Common myeloid progenitor, CD34-positive (primary cell): Measurements from ENCODE around the gene ZBED4.

ENCODE experiments used
- CTCF ChIA-PET: fragments of 350-600 bp; sonication (Branson Sonifier 250); formaldehyde crosslinking; loops from one replicate; lab custom pipeline; 2021; ENCODE audit warnings: antibody characterized with exemption; lab: Charles Lee
- POLR2A ChIA-PET: fragments of 350-600 bp; sonication (Branson Sonifier 250); formaldehyde crosslinking; loops from one replicate; lab custom pipeline; 2021; ENCODE audit warnings: antibody characterized with exemption; lab: Charles Lee
- DNase-seq, 3 donors: peaks; one replicate each; pipeline versions ENCODE4 v3.0.0 to v3.0.0-alpha.2; 2013
- H3K27ac ChIP-seq, 2 experiments: 1 replicate in 1 of 2; 2 replicates in 1 of 2; pipeline ENCODE4 v1.7.0; 2013; ENCODE audit warnings: inconsistent platforms in 2 of 2, low read length in 2 of 2, mild to moderate bottlenecking in 2 of 2, low read depth in 1 of 2, moderate library complexity in 1 of 2; ENCODE audit not compliant: severe bottlenecking in 2 of 2, insufficient read depth in 1 of 2, poor library complexity in 1 of 2
- H3K27me3 ChIP-seq, 5 experiments: replicated peaks in 2 of 5; 1 replicate in 3 of 5; 2 replicates in 2 of 5; pipeline versions ENCODE4 v1.6.1 to v1.7.0; 2013; ENCODE audit warnings: low read length in 4 of 5, mild to moderate bottlenecking in 2 of 5, moderate library complexity in 2 of 5, inconsistent platforms in 1 of 5; ENCODE audit not compliant: insufficient read depth in 5 of 5, control insufficient read depth in 4 of 5
- H3K36me3 ChIP-seq, 4 experiments: 1 replicate in 2 of 4; 2 replicates in 2 of 4; pipeline versions ENCODE4 v1.6.1 to v1.7.0; 2013; ENCODE audit warnings: low read length in 3 of 4, control low read depth in 1 of 4, mild to moderate bottlenecking in 1 of 4; ENCODE audit not compliant: control insufficient read depth in 4 of 4, insufficient read depth in 4 of 4
- H3K4me1 ChIP-seq, 4 experiments: 1 replicate in 3 of 4; 2 replicates in 1 of 4; pipeline versions ENCODE4 v1.6.1 to v1.7.1; 2013; ENCODE audit warnings: low read length in 3 of 4, mild to moderate bottlenecking in 3 of 4, control low read depth in 1 of 4, inconsistent platforms in 1 of 4, moderate library complexity in 1 of 4; ENCODE audit not compliant: control insufficient read depth in 4 of 4, insufficient read depth in 4 of 4; ENCODE audit errors: control extremely low read depth in 1 of 4
- H3K4me3 ChIP-seq, 7 experiments: 1 replicate in 4 of 7; 2 replicates in 3 of 7; pipeline versions ENCODE4 v1.5.1 to v1.7.0; 2013; ENCODE audit warnings: mild to moderate bottlenecking in 7 of 7, low read length in 6 of 7, moderate library complexity in 6 of 7, inconsistent platforms in 2 of 7, low read depth in 2 of 7, control low read depth in 1 of 7; ENCODE audit not compliant: insufficient read depth in 4 of 7, control insufficient read depth in 1 of 7; ENCODE audit errors: extremely low read depth in 1 of 7
- H3K9me3 ChIP-seq, 5 experiments: 1 replicate in 4 of 5; 2 replicates in 1 of 5; pipeline versions ENCODE4 v1.6.1 to v1.7.1; 2013; ENCODE audit warnings: low read length in 4 of 5, mild to moderate bottlenecking in 2 of 5, inconsistent platforms in 1 of 5, low read depth in 1 of 5, moderate library complexity in 1 of 5; ENCODE audit not compliant: control insufficient read depth in 4 of 5, insufficient read depth in 2 of 5; ENCODE audit errors: control extremely low read depth in 1 of 5
- WGBS: methylation state at CpG from one replicate; pipeline ENCODE4 v1.1.5; 2013; ENCODE audit not compliant: insufficient coverage; 5-methylcytosine and 5-hydroxymethylcytosine counted together

The ZBED4 gene

DNA sequence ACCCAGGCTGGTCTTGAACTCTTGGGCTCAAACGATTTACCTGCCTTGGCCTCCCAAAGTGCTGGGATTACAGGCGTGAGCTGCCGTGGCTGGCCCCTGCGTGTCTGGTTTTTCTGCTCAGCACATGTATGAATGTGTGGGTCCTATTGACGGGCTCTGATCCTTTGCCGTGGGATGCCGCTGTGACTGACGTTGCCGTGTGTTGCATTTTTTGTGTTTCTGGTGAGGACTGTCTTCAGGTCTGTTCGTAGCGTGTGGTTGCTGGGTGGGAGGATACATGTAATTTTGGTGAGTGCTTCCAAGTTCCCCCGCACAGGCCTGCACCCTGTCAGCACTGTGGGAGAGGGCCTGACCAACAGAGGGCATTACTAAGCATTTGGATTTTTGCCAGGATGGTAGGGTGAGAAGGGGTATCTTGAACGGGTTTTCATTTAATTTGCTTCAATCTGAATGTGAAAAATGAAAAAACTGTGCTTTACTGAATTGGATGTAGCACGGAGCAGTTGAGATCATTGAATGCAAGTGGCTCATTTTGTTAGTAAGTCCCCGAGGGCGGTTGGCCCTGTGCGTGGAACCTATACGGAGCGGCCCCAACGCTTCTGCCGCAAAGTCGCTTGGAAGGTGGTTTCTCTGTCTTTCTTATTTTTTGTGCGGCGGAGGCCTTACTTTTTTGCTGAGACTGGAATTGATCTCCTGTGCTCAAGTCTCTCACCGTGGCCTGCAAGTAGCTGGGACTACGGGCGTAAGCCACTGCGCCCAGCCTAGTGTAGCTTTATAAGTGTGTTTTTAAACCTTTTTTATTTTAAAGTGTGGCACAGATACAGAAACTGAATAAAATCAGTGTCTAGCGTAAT, 8.2 kb downstream of the ZBED4 start:
- Histone ChIP-seq H3K4me1 (peaks cover 0 to 38% (median 17%) of the 10 kb centered on the region in 4 experiments), H3K9me3 (peaks cover 0 to 15% (median 9%) of the 10 kb centered on the region in 5 experiments), H3K27ac (peak overlapping the region in 1 of 2 experiments; percentile 49), H3K27me3 (no peaks in the 10 kb centered on the region), H3K36me3 (peaks cover 0 to 23% (median 12%) of the 10 kb centered on the region in 4 experiments), H3K4me3 (peak overlapping the region in 1 of 7 experiments; percentile 15)
- ChIA-PET POLR2A (interaction anchor here (0.5 to 0.7 kb wide), 2 partner anchors 9 to 31 kb away, joined by 3 to 5 read pairs; no protein-coding TSS in a partner anchor), CTCF (interaction anchor here (1.3 kb wide), 1 partner anchor 39 kb away, joined by 5 read pairs; no protein-coding TSS in a partner anchor)
- DNase-seq = peak; percentile 65 to 78 (median 70)
- 82% methylated on average over 24 of the region's 29 CpGs for WGBS

DNA sequence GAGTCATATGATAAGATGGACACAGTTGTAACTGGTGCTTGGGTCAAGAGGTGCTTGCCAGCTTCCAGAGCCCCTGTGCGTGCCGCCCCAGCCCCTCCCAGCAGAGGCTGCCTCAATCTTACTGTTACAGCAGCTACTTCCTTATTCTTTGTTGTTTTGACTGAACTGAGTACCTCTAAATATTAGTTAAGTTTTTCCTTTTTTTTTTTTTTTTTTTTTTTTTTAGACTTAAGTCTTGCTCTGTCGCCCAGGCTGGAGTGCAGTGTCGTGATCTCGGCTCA, 8.8 kb downstream of the ZBED4 start:
- Histone ChIP-seq H3K9me3 (peaks cover 0 to 20% (median 14%) of the 10 kb centered on the region in 5 experiments), H3K4me3 (peak overlapping the region in 1 of 7 experiments; percentile 15), H3K4me1 (peaks cover 0 to 34% (median 16%) of the 10 kb centered on the region in 4 experiments), H3K27me3 (no peaks in the 10 kb centered on the region), H3K36me3 (peaks cover 0 to 23% (median 11%) of the 10 kb centered on the region in 4 experiments), H3K27ac (peak overlapping the region in 1 of 2 experiments; percentile 49)
- POLR2A ChIA-PET = interaction anchor here (0.5 to 0.7 kb wide), 2 partner anchors 8 to 31 kb away, joined by 3 to 5 read pairs; no protein-coding TSS in a partner anchor
- CTCF ChIA-PET = interaction anchor here (1.3 kb wide), 1 partner anchor 40 kb away, joined by 5 read pairs; no protein-coding TSS in a partner anchor
- WGBS = 30% methylated on average over 3 of the region's 5 CpGs
- DNase-seq = peak in 1 of 3 donors; percentile 46

DNA sequence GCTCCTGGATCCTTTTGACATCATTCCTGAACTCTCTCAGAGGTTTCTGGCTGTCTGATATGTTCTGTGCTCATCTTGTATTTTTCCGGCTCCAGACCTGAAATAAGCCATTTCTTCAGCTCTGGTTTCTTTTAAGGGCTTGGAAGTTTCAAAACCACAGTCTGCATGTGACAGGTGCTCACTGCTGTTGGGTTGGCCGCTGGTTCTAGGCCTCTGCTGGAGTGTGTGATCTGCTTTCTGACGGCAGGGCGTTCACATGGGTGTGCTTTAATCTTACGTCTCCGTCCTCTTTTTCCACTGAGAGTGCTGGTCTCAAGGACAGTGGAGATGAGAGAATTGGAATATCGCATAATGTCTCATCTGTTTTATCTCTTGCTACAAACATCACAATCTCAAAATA, 10.3 kb downstream of the ZBED4 start:
- CTCF ChIA-PET = no interaction called here

DNA sequence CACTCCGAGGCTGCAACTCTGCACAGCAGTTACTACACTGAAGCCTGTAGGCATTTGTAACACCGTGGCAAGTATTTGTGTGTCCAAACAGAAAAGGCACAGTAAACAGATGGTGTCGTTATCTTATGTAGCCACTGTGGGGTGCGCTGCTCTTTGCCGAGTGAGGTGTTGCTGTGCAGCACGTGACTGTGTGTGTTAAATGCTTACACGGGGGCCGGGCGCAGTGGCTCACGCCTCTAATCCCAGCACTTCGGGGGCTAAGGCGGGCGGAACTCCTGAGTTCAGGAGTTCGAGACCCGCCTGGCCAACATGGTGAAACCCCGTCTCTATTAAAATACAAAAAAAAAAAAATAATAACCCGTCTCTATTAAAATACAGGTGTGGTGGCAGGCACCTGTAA, 11.5 kb downstream of the ZBED4 start:
- WGBS = 97% methylated on average over 13 of the region's 17 CpGs
- Histone ChIP-seq H3K27me3 (no peaks in the 10 kb centered on the region), H3K4me3 (no peak overlapping the region), H3K27ac (no peak overlapping the region), H3K9me3 (peaks cover 3 to 41% (median 21%) of the 10 kb centered on the region in 5 experiments), H3K36me3 (peaks cover 3 to 27% (median 14%) of the 10 kb centered on the region in 4 experiments), H3K4me1 (peaks cover 0 to 24% (median 16%) of the 10 kb centered on the region in 4 experiments)
- CTCF ChIA-PET = no interaction called here
- DNase-seq = no peak
- POLR2A ChIA-PET = no interaction called here

More for the DNA sequence above, 10.3 kb downstream of the ZBED4 start:
- 59% methylated on average over 2 of the region's 7 CpGs for WGBS
- Histone ChIP-seq H3K27me3 (no peaks in the 10 kb centered on the region), H3K9me3 (peaks cover 0 to 29% (median 14%) of the 10 kb centered on the region in 5 experiments), H3K36me3 (peaks cover 3 to 24% (median 13%) of the 10 kb centered on the region in 4 experiments), H3K4me1 (peaks cover 0 to 29% (median 16%) of the 10 kb centered on the region in 4 experiments), H3K4me3 (no peak overlapping the region), H3K27ac (no peak overlapping the region)
- DNase-seq = no peak
- POLR2A ChIA-PET = interaction anchor here (1.0 kb wide), 1 partner anchor 25 kb away, joined by 3 read pairs; no protein-coding TSS in a partner anchor

DNA sequence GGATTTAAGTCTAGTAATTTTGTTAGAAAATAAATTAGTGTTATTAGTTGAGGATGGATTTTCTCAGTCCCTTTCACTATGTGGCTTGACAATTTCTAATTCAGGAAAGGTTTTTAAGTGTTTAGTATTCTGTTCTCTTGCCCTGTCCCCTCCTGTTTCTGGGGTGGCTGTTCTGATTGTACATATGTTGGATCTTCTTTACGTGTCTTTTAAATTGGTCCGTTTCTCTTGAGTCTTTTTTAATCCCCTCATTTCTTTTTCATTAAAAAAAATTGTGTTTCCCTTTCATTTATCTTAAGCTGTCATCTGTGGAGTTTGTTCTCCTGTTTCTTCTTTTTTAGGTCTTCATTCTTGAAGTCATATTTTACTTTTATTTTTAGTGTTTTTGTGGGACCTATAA, 12.5 kb downstream of the ZBED4 start:
- H3K4me1 ChIP-seq = peaks cover 0 to 20% (median 15%) of the 10 kb centered on the region in 4 experiments
- POLR2A ChIA-PET = no interaction called here
- H3K27me3 ChIP-seq = no peaks in the 10 kb centered on the region
- H3K36me3 ChIP-seq = peaks cover 3 to 27% (median 14%) of the 10 kb centered on the region in 4 experiments
- no peak overlapping the region for H3K4me3 ChIP-seq
- H3K9me3 ChIP-seq = peaks cover 3 to 42% (median 24%) of the 10 kb centered on the region in 5 experiments
- no peak overlapping the region for H3K27ac ChIP-seq
- peak in 1 of 3 donors; percentile 29 for DNase-seq
- WGBS = no CpG with 5 or more reads among the region's 2 CpGs
- CTCF ChIA-PET = no interaction called here

DNA sequence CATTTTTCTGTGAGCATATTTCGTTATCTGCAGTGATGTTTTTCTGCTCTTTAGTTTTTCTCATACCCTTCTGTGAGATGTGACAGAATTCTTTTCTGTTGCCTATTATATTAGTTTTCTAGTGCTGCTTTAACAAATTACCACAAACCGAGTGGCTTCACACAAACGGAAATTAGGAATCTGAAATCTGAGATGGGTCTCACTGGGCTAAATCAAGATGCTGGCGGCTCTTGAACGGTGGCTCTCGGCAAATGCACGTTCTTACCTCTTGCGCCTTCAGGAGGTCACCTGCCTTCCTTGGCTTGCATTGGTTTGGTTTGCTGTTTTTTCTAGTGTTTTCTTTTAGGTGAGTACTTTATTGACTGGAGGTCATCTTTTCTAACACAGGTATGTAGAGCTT, 13.0 kb downstream of the ZBED4 start:
- H3K4me3 ChIP-seq = no peak overlapping the region
- ChIA-PET POLR2A (no interaction called here), CTCF (no interaction called here)
- peaks cover 3 to 27% (median 14%) of the 10 kb centered on the region in 4 experiments for H3K36me3 ChIP-seq
- H3K4me1 ChIP-seq = peaks cover 0 to 15% (median 10%) of the 10 kb centered on the region in 4 experiments
- H3K27me3 ChIP-seq = no peaks in the 10 kb centered on the region
- H3K9me3 ChIP-seq = peaks cover 3 to 42% (median 24%) of the 10 kb centered on the region in 5 experiments
- H3K27ac ChIP-seq = no peak overlapping the region
- WGBS = 98% methylated on average over 4 of the region's 8 CpGs
- DNase-seq = no peak
